Mononuclear cell (primary cell): Measurements from ENCODE around the gene RGS10. TPM values are rescaled to one million over a fixed set of nuclear protein-coding genes. Genes with fewer than 3 reads are reported as not detected.
"Not testable (repeated sequence)": the region's sequence is repeated elsewhere in the genome, so short reads cannot be mapped to it uniquely, and the experiment has no call there.

Experiments used
- H3K27me3 ChIP-seq: 2 replicates; pipeline ENCODE4 v1.6.0; 2011; ENCODE audit warnings: low read length, control low read depth; ENCODE audit not compliant: insufficient read depth
- H3K4me1 ChIP-seq: 2 replicates; pipeline ENCODE4 v1.5.1; 2011; ENCODE audit warnings: mild to moderate bottlenecking, low read length, control low read depth; ENCODE audit not compliant: insufficient read depth
- H3K4me3 ChIP-seq: 2 replicates; pipeline ENCODE4 v1.5.1; 2011; ENCODE audit warnings: mild to moderate bottlenecking, low read length, moderate library complexity
- H3K9me3 ChIP-seq: 2 replicates; pipeline ENCODE4 v1.5.1; 2011; ENCODE audit warnings: low read depth, mild to moderate bottlenecking, control low read depth, low read length
- total RNA-seq: library from RNA; depleted of rRNA; stranded (reverse); fragments of >200 nt; gene quantifications from one replicate; pipeline ENCODE4 v1.2.3, GENCODE V29; 2012

Gene RGS10, protein sequence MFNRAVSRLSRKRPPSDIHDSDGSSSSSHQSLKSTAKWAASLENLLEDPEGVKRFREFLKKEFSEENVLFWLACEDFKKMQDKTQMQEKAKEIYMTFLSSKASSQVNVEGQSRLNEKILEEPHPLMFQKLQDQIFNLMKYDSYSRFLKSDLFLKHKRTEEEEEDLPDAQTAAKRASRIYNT
- total RNA-seq: 181 TPM

DNA sequence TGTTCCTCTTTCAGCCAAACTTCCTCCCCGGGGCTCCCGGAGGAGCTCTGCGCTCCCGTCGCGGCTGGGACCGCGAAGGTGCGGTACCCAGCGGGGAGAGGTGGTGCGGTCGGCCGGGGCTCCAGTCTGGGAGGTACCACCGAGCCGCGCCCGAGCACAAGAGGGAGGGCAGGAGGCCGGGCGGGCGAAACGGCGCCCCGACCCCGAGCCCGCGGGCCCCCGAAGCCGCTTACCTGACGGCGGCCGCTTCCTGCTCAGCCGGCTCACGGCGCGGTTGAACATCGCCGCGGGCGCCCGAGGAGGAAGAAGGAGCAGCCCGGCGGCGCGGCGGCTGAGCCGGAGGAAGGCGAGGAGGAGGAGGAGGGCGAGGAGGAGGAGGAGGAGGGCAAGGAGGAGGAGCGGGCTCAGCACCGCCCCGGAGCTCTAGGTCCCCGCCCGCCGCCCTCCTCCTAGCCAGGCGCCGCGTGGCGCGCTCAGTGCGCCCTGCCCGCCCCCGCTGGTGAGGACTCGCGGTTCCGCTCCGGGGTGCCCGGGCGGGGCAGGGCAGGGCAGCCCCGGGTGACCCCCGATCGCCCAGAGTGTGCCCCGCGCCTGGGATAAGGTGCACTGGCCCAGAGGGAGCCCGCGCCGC, at the start of gene RGS10:
TSS of gene RGS10 (minus strand) at position 363 of the 631 bp plus-strand sequence. CDS start at position 282, 81 bp downstream.
- Histone ChIP-seq H3K27me3 (no peaks in the 10 kb centered on the region), H3K9me3 (no peaks in the 10 kb centered on the region), H3K4me1 (peaks cover 51% of the 10 kb centered on the region), H3K4me3 (peak within 1 kb of the TSS; percentile 73)

DNA sequence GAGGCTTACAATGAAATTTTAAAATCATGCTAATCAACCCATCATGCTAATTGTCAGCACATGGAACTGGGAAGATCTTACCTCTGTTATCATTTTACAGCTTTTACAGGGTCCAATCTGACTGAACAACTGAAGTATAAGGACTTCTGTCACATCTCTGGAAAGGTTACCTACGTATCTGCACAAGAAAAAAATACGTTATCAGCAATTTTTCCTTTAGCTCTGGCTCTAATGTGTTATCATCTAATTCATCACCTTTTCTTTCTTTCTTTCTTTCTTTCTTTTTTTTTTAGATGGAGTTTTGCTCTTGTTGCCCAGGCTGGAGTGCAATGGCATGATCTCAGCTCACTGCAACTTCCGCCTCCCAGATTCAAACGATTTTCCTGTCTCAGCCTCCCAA, 45.6 kb upstream of the RGS10 start:
- Histone ChIP-seq H3K4me3 (no peak overlapping the region), H3K9me3 (no peaks in the 10 kb centered on the region), H3K4me1 (peaks cover 10% of the 10 kb centered on the region), H3K27me3 (no peaks in the 10 kb centered on the region)

DNA sequence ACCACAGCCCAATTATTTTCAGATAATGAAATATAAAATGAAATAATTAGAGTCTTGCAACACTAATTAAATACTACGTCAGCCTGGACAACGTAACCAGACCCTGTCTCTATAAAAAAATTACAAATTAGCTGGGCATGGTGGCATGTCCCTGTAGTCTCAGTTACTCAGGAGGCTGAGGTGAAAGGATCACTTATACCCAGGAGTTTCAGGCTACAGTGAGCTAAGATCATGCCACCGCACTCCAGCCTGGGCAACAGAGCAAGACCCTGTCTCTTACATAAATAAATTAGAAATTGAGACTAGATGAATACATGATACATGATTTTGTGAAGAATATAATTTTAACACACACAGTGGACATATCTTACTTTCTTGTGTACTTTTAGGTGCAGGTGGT, 35.8 kb upstream of the RGS10 start:
- no peaks in the 10 kb centered on the region for H3K4me1 ChIP-seq
- H3K4me3 ChIP-seq: no peak overlapping the region

DNA sequence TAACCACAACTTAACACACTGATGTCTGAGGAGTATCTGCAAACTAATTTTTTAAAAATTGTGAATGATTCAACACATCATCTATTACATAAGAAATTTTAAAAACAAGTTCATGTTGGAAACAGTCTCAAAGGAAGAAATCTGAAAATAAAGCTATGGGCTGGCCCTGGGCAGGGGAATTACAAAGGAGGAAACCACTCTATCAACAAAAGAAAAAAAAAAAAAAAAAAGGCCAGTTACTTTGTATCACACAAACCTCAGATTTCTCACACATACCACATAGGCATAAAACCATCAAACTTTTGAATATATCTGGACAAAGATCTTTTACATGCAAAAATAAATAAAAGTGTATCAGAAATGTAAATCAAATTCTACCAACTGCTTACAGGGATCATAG, 33.5 kb upstream of the RGS10 start:
- Histone ChIP-seq H3K4me3 (no peak overlapping the region), H3K4me1 (no peaks in the 10 kb centered on the region), H3K27me3 (no peaks in the 10 kb centered on the region), H3K9me3 (no peaks in the 10 kb centered on the region)

More for the DNA sequence above, 35.8 kb upstream of the RGS10 start:
- no peaks in the 10 kb centered on the region for H3K27me3 ChIP-seq
- H3K9me3 ChIP-seq: no peaks in the 10 kb centered on the region

DNA sequence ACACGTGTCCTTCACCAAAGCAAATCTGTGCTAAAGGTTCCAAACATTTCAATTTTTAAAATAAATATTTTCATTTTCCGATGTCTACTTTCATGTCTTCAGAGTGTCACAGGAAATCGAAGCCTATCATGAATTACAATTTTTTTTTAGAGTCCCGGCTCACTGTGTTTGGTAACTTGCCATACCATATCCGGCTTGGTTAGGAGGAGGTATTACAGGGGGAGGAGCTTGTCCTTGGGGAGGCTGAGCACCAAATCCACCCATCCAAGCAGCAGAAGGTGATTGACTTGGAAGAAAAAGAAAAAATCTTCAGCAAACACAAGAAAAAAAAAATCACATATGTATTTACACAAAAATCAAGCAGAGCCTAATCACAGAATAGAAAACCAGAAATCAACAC, 33.0 kb upstream of the RGS10 start:
- Histone ChIP-seq H3K4me1 (no peaks in the 10 kb centered on the region), H3K9me3 (no peaks in the 10 kb centered on the region), H3K27me3 (no peaks in the 10 kb centered on the region), H3K4me3 (no peak overlapping the region)

DNA sequence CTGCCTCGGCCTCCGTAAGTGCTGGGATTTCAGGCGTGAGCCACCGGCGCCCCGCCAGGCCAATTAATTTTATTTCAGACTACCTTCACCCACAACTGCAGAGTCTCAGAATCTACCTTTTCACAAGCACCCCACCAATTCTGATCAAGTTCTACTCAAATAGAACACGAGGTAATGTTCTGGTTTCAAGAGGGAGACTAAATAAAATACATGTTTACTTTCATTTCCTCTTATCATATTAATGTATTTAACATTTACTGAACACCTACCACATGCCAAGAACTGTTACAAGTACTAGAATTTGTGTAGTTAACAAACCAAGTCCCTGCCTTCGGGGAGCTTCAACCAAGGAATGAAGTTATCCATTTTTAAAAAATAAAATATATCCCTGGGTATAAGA, 25.5 kb upstream of the RGS10 start:
- no peaks in the 10 kb centered on the region for H3K4me1 ChIP-seq
- no peak overlapping the region for H3K4me3 ChIP-seq
- H3K9me3 ChIP-seq: no peaks in the 10 kb centered on the region
- H3K27me3 ChIP-seq: no peaks in the 10 kb centered on the region

DNA sequence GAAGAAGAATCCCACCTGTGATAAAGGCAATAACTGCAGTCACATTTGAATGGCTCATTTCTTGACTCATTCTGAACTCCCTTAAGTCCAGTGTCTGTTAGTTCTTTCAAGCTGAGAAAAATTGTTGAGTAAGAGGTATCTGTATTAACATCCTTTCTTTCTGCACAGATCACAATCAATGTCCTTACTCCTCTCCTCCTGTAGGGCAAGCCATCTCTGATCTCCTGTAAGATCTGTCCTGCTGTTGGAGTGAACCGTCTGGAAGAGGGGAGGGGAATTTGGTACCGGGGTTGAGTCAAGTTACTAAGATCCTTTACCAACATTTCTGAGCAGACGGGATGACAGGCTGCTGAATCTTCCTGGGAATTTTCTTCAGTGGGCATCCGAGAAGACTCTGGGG, 19.6 kb upstream of the RGS10 start:
- no peaks in the 10 kb centered on the region for H3K27me3 ChIP-seq
- no peaks in the 10 kb centered on the region for H3K4me1 ChIP-seq
- no peak overlapping the region for H3K4me3 ChIP-seq
- no peaks in the 10 kb centered on the region for H3K9me3 ChIP-seq

DNA sequence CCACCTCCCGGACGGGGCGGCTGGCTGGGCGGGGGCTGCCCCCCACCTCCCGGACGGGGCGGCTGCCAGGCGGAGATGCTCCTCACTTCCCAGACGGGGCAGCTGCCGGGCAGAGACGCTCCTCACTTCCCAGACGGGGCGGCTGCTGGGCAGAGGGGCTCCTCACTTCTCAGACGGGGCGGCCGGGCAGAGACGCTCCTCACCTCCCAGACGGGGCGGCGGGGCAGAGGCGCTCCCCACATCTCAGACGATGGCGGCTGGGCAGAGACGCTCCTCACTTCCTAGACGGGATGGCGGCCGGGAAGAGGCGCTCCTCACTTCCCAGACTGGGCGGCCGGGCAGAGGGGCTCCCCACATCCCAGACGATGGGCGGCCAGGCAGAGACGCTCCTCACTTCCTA, 17.0 kb upstream of the RGS10 start:
- H3K9me3 ChIP-seq, H3K4me3 ChIP-seq, H3K27me3 ChIP-seq, H3K4me1 ChIP-seq: not testable (repeated sequence)

DNA sequence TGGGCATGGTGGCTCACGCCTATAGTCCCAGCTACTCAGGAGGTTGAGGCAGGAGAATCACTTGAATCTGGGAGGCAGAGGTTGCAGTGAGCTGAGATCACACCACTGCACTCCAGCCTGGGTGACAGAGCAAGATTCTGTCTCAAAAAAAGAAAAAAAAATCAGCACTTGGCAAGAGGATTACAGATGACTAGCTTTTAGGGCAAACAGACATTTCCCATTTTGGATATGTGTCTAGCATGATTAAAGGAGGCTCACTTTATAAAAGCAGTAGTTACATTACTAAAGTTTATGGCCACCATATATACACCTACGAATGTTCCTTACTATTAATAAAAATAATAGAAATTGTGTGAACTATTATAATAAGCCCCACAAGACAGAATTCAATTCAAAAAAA, 13.6 kb upstream of the RGS10 start:
- not testable (repeated sequence) for H3K9me3 ChIP-seq, H3K4me1 ChIP-seq, H3K4me3 ChIP-seq, H3K27me3 ChIP-seq

DNA sequence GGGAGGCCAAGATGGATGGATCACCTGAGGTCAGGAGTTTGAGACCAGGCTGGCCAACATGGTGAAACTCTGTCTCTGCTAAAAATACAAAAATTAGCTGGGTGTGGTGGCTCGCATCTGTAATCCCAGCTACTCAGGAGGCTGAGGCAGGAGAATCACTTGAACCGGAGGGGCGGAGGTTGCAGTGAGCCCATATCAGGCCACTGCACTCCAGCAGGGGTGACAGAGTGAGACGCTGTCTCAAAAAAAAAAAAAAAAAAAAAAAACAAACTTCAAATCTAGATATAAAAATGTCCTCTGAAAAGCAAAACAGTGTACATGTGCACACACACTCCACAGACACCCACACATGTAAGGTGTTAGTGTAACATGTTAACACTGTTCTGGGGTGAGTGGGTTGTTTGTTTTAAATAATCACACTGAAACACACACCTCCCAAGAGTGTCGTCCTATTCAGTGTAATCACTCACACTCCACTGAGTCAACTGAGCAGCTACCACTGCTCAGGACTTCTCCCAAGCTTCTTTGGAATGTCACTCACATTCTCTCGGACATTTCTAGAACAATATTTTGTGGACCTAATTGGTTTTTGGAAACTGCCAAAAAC, 12.8 kb upstream of the RGS10 start:
- Histone ChIP-seq H3K4me1 (no peaks in the 10 kb centered on the region), H3K9me3 (no peaks in the 10 kb centered on the region), H3K27me3 (no peaks in the 10 kb centered on the region), H3K4me3 (no peak overlapping the region)

DNA sequence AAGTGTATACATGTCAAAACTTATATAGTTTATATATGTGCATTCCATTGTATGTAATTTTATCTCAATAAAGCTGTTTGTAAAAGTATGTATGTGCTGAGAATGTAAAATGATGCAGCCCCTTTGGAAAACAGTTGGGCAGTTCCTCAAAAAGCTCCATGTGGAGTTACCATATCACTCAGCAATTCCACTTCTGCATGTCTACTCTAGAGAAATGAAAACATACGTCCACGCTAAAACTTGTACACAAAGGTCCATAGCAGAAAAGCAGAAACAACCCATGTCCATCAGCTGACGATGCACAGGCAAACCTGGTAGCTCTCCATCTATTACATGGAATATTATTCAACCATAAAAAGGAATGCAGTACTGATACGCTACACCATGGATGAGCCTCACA, 8.3 kb upstream of the RGS10 start:
- H3K27me3 ChIP-seq: peaks cover 2% of the 10 kb centered on the region
- no peaks in the 10 kb centered on the region for H3K4me1 ChIP-seq
- H3K9me3 ChIP-seq: no peaks in the 10 kb centered on the region
- no peak overlapping the region for H3K4me3 ChIP-seq

DNA sequence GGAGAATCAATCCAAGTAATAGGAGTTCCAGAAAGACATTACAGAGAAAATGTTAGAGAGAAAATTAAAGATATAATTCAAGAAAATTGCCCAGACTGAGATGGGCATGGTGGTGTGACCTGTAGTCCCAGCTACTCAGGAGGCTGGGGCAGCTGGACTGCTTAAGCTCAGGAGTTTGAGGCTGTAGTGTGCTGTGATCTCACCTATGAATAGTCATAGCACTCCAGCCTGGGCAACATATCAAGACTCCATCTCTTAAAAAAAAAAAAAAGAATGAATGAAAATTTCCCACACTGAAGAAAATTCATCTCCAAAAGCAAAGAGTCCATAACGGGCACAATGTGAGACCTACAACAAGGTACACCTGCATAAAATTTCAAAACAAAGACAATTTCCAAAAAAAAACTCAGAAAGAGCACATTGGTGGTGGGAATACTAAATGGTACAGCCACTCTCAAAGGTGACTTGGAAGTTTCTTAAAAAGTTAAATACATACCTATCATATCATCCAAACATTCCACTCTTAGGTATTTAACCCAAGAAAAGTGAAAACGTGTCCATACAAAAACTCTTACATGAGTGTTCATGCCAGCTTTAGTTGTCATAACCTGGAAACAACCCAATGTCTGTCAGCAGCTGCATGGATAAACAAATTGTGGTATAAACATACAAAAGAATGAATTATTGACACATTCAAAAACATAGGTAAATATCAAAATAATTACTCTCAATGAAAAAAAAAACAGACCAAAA, 6.9 kb upstream of the RGS10 start:
- H3K27me3 ChIP-seq: peaks cover 2% of the 10 kb centered on the region
- H3K4me3 ChIP-seq: no peak overlapping the region
- H3K9me3 ChIP-seq: no peaks in the 10 kb centered on the region
- H3K4me1 ChIP-seq: no peaks in the 10 kb centered on the region

DNA sequence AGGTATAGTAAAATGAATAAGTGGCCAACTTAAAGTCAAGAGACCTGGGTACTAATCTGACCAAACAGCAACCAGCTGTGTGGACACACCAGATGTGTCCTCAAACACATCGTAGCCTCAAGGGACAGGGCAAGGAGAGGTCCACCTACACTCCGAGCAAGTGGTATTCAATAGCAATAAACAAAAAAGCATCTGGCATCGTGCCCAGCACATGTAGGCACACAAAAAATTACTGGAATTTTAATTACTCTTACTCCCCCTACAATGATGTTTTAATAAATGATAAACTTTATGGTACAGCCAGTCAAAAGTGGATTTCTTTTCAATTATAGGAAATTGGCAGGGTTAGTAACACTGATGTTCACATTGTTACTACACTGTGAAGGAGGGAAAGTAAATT, 3.5 kb upstream of the RGS10 start:
- Histone ChIP-seq H3K4me3 (no peak overlapping the region), H3K27me3 (peaks cover 2% of the 10 kb centered on the region), H3K4me1 (peaks cover 18% of the 10 kb centered on the region), H3K9me3 (no peaks in the 10 kb centered on the region)

DNA sequence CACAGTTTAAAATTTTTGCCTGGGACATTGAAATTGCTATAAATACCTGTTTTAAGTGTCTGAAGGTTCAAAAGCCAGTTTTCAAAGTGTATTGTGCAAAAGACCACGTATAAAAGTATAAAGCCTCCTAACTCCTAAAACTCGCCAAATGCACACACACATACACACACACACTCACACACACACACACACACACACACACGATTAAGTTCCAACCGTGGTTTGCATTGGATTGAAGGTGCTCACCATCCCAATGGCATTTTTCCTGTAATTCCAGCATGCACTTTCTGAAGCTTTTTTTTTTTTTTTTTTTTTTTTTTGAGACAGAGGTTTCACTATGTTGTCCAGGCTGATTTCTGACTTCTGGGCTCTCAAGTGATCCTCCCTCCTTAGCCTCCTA, 2.8 kb upstream of the RGS10 start:
- Histone ChIP-seq H3K27me3 (peaks cover 2% of the 10 kb centered on the region), H3K4me3 (no peak overlapping the region), H3K4me1 (peaks cover 23% of the 10 kb centered on the region), H3K9me3 (no peaks in the 10 kb centered on the region)

DNA sequence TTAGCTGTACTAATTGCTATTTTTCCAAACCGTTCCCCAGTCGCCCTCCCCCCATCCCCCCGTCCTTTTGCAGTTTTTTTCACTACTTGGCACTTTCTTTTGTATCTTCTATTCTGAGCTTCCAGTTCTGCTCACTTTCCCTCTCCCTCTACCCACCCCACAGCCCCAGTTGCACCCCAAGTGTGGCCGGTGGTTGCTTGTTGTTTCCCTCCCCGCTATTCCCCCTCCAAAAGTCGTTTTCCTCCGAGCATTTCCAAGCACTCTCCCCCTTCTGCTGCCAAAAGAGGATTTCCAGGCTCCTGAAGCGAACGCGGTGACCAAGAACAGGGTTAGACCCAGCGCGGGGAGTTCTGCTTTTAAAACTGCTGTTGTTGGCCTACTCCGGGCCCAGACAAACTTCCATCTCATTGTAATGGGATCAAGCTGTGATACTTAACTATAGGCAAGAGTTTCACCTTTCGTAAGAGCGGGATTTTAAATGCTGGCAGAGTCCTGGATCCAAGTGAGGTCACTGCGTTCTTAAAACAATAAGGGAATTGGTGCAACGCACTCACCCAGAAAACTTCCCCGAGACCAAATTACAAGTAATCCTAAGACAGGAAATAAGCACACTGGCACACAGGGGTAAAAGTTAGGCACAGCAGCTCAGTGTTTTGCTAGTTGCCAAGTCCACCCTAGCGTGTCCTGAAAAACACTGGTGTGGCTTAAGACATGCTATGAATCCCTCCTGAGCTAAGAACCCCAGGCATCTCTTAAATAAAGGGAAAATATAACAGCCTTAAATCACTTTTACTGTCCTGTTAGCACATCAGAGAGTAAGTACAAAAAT, 1.5 kb upstream of the RGS10 start:
- H3K9me3 ChIP-seq: no peaks in the 10 kb centered on the region
- H3K4me3 ChIP-seq: no peak overlapping the region
- H3K4me1 ChIP-seq: peaks cover 36% of the 10 kb centered on the region
- peaks cover 2% of the 10 kb centered on the region for H3K27me3 ChIP-seq
